Activated CD4-positive, alpha-beta T cell treated with anti-CD3 and anti-CD28 coated beads for 4 hours (primary cell): ENCODE results near the gene ALPK3.

ENCODE experiments used
- DNase-seq, 2 donors: peaks; one replicate each; pipeline ENCODE4 v3.0.0-alpha.2; 2020

ALPK3 gene

DNA sequence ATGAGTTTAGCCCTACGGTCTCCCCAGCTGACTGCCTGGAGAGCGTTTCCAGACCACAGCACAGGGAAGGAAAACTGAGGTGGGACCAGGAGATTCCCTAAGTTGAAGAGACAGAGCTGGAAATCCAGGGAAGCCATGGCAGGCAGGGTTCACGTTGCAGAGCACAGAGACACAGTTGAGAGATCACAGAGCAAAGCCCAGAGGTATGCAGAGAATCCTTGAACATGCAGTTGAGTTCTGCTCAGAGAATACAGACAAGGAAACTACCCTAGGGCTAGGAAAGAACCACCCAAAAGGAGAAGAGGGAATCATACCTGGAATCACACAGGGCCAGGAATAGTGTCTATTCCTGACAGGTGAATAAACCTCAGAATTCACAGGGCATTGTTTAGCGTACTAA is 81.6 kb downstream of the ALPK3 start:
- no peak for DNase-seq

DNA sequence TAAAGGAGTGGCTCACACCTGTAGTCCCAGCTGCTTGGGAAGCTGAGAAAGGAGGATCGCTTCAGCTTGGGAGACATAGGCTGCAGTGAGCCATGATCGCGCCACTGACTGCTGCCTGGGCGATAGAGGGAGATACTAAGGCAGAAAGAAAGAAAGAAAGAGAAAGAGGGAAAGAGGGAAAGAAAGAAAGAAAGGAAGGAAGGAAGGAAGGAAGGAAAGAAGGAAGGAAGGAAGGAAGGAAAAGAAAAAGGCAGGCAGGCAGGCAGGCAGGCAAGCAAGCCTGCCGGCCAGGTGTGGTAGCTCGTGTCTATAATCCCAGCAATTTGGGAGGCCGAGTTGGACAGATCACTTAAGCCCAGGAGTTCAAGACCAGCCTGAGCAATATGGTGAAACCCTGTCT is 82.6 kb downstream of the ALPK3 start:
- no peak for DNase-seq

DNA sequence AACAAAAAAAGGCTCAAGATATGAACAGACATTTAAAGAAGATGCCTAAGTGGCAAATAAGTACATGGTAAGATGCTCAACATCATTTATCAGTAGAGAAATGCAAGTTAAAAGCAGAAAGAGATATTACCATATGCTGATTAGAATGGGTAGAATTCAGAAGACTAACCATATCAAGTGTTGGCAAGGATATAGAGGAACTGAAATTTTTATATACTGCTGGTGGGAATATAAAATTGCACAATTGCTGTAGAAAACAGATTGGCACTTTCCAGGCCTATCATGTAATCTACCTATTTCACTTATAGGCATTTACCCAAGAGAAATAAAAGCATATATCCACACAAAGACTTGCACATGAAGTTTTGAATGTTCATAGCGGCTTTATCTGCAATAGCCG is 84.4 kb downstream of the ALPK3 start:
- no peak for DNase-seq

DNA sequence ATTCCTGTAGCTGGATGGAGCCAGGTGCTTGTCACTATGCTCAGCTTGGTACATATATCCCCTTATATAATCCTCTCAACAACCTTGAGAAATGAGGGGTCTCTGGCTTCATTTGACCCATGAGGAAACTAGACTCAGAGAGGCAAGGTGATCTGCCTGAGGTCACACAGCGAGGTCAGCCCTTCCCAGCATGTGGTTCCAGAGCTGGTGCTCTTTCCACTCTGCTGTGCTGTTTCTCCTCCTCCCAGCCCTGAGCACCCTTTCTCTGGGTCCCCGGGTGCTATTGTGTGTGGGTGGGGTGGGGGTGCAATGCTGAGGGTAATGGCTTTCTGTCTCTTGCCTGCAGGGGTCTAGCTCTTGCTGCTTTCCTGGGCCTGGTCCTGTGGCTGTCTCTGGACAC is 86.6 kb downstream of the ALPK3 start:
- no peak for DNase-seq

DNA sequence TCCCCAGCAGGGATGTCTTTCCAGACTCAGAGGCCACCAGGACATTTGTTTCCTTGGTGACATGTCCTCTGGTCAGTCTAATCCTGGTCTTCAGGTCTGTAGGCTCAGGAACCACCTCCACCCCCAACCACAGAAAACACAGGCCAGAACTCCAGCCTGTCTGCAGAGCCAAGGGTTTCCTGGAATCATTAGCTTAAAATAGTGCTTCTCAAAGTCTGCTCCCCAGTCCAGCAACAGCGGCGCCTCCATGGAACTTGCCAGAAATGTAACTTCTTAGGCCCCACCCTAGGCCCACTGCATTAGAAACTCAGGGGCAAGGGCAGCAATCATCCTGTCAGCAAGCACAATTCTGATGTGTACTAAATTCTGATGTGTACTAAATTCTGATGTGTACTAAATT is 87.3 kb downstream of the ALPK3 start:
- DNase-seq: no peak

DNA sequence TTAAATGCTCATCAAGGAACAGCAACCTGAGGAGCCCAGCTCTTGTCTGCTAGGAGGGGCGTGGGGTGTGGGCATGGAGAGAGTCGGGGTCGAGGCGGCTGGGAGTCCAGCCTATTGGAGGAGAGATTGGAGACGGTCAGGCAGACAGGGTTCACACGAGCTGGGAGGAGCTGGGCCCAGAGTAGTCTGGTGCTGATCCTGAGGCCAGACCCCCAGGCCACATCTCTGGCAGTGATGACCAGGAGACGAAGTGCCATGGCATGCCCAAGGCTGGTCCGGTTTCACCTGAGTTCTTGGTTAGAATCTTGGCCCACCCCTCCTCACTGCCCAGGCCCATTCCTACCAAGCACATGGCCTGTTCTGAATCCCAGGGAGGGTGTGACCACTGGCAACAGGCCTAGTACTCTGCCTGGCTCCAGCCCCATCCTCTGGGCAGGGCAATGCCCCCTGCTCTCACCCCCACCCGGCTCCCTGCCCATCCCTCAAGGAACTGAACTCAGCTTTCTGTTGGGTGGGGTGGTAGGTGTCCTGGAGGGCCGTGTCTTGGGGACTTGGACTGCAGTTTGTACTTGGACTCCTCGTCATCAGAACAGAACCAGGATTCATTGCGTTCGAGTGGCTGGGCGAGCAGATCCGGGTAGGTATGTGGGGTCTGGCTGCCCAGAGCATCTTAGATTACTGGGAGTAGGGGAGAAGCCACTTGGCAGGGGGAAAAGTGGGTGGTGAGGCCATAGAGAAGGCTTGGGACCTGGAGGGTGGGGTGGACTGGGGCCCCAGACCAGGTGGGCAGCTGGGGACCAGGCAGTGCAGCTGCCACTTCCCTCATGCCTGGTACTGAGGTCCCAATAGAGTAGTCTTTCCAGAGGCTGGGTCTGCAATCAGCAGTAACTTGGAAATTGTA is 88.1 kb downstream of the ALPK3 start:
- DNase-seq: no peak

GRCh38 chr15:84907731-84908130 is 90.6 kb downstream of the ALPK3 start:
- DNase-seq: no peak

GRCh38 chr15:84908564-84908963 is 91.4 kb downstream of the ALPK3 start:
- no peak for DNase-seq

- DNase-seq: no peak
Measured at GRCh38 chr15:84909029-84909428, 91.9 kb downstream of the ALPK3 start.

DNA sequence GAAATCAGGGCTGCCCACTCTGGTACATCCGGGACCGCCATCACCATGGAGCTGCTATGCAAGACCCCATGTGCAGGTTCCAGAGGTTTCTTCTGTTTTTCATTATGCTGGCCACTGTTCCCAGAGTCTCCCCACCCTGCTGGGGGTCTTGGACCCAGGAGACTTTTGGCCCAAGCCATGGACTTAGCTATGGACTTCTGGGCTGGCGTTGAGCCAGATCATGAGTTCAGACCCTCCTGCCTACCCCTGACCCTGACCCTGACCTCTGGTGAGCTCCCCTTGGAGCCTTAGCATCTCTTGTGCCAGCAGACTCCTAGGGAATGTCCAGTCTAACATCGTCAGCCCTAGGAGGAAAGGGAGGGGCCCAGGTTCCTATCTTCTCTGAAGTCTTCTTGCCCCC is 92.6 kb downstream of the ALPK3 start:
- no peak for DNase-seq

GRCh38 chr15:84910928-84911623 is 93.9 kb downstream of the ALPK3 start:
- no peak for DNase-seq

DNA sequence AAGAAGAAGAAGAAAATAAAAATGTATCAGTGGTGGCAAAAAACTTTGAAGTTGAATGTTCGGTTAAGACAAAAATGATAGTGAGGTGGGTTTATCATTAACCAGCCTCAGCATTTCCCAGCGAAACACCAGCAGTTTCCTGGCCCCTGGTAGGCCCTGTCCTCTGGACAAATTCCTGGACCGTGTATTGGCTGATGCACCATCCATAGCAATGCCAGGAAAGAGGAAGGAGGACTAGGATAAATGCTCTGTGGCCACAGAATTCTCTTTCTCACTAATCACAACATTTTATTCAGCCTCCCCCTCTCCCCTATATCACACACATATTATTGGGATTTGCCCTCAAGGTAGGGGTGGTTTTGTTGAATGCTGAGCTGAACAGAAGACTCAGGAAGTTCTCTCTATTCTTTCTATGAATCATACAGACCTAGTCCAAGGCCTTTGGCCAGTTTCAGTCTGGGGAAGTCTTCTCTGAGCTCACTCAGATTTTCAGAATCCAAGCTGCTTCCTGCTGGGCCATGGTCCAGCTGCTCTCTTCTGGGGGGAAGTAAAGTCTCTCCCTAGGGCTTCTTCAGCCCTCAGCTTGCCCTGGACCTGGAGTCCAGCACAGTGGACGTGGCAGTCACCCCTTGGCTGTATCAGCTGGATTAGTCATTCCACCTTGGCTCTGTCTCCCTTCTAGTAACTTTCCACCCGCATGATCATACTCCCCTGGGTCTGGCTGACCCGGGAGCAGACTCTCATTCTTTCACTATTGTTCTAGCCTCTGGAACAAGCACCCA is 94.9 kb downstream of the ALPK3 start:
- DNase-seq: no peak

DNA sequence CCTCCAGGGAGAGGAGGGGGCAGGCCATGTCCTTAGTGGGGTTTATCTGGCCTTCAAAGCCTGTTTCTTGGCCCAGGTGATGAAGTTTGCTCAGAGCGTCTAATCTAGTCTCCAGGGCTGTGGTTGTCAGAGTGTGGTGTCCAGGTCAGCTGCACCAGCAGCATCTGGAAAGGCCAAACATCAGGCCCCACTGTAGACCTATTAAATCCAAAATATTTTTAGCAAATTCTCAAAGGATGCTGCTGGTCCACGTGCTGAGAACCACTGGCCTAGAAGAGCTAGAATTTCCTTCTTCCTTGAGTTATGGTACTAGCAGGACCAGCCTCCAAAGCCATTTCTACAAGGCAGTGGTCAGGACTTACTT is 96.2 kb downstream of the ALPK3 start:
- DNase-seq: no peak

DNA sequence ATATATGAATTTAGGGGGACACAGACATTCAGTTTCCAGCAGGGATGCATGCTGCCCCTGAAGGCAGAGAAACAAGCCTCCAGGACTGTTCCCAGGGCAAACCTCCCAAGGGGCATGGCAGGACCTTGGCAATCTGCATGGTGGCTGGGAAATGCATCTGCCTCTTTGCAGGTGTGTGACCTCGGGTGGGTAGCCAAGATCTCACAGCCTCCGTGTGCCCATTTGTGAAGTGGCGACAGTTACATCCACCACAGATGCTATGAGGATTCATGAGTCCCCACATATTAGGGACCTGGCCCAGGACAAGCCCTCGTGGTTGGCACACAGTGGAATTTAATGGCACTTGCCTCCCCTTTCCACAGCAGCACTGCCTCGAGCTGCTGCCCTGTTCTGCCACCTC is 97.2 kb downstream of the ALPK3 start:
- no peak for DNase-seq

- peak; percentile 11 to 19 for DNase-seq
Measured at GRCh38 chr15:84914909-84915605, 97.9 kb downstream of the ALPK3 start.

DNA sequence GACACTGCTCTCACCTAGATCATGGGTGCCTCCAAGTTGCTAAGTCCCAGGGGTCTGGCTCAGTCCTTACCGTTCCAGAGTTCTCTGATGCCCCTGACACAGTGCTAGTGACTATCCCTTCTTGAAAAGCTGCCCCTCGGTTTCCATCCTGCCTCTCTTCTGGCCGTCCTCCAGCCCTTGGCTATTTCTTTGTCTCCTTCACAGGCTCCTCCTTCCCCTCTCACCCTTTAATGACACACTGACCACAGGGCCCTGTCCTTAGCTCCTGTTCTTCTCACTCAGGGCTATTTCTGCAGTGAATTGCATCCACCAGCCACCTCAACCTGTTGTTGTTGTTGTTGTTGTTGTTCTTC is 98.4 kb downstream of the ALPK3 start:
- no peak for DNase-seq

- DNase-seq: no peak
Measured at GRCh38 chr15:84917452-84917851, 100.3 kb downstream of the ALPK3 start.

- DNase-seq: no peak
Measured at GRCh38 chr15:84919106-84919667, 102.0 kb downstream of the ALPK3 start.

DNA sequence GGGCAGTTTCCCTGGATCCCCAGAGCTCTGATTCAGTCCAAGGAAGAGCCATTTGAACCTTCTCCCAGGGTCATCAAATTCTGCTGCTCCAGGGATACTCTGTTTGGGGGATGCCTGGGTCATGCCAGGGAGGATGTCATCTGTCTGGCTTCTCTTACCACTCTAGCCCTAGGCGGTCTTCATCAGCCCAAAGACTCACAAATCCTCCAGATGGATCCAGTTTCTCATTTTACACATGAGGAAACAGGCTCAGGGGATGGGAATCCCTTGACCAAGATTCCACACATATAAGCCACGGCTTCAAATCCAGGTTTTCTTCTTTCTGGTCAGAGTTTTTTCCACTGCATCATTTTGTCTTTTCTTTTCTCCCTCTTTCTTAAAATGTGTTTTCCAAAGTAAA is 104.0 kb downstream of the ALPK3 start:
- DNase-seq: no peak

DNA sequence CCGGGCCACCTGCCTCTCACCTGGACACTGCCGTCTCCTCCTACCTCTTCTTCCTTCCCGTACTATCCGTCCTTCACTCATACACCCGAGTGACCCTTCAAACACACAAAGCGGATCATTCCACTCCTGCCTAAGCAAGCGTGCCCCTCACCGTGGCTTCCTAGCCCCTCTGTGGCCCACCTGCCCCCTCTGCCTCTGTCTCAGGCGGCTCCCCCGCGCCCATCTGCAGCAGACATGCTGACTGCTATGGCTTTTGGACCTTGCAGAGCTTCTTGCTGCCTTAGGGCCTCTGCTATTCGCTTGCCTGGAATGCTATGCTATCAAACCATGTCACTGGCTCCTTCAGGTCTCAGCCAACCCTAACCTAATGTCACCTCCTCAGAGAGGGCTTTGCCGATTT is 105.4 kb downstream of the ALPK3 start:
- DNase-seq: no peak
